ENCODE results near the gene TRPT1. TPM values are rescaled to one million over a fixed set of nuclear protein-coding genes. Genes with fewer than 3 reads are reported as not detected.

TRPT1 gene
- total and polyA plus RNA-seq, 9 of the 15 experiments (the other 6 are each of a cell fraction or from before 2014, with no cell fraction given) = 4.6 to 41.7 (median 23.1) TPM

- 90% methylated on average over 5 of the region's 5 CpGs for WGBS (ENCODE audit: insufficient coverage, low coverage, missing lambda C conversion rate)
- Histone ChIP-seq H3K9me3 (replicated peaks; ENCODE audit: control insufficient read depth, insufficient read depth, low read depth, low read length) (no peaks in the 10 kb centered on the region), H2AFZ (ENCODE audit: low read depth, low read length) (no peak overlapping the region), H3K36me3 (ENCODE audit: control insufficient read depth, insufficient read depth, low read length) (peaks cover 59% of the 10 kb centered on the region), H3K4me3 (no peak overlapping the region), H3K9me1 (ENCODE audit: control insufficient read depth, insufficient read depth, low read length) (no peaks in the 10 kb centered on the region), H3K4me1 (replicated peaks in 1 of 2; ENCODE audit: control insufficient read depth in 2 of 2, insufficient read depth in 2 of 2, low read length in 2 of 2) (peaks cover 31 to 66% of the 10 kb centered on the region in 2 experiments), H3K27ac (ENCODE audit: extremely low read depth, low read depth, low read length) (peak overlapping the region; percentile 33; the same call in 2 of the 3 replicates), H4K20me1 (replicated peaks; ENCODE audit: control insufficient read depth, insufficient read depth, low read length) (0 out of 2 replicates have a peak, but pooled peaks cover 3% of the 10 kb centered on the region), H3K9ac (ENCODE audit: insufficient read depth in 1 of 2, low read depth in 2 of 2, low read length in 2 of 2) (no peak overlapping the region; a peak in 1 of 4 replicates), H3K27me3 (ENCODE audit: control insufficient read depth in 2 of 2, insufficient read depth in 2 of 2, low read length in 2 of 2) (no peaks in the 10 kb centered on the region), H3K79me2 (ENCODE audit: control insufficient read depth, insufficient read depth, low read length) (peaks cover 52% of the 10 kb centered on the region), H3K4me2 (ENCODE audit: insufficient read depth, low read length) (no peak overlapping the region)
- CTCF ChIA-PET (ENCODE audit: low intra/inter-chr PET ratio) = no interaction called here
- DNase-seq (ENCODE audit: extremely low read depth in 1 of 4, low spot score in 3 of 4) (no peak), FAIRE-seq (no peak), ATAC-seq (no peak)
- in situ Hi-C loops (cut with MboI) (no loop called here), intact Hi-C loops (cut with micrococcal nuclease) (no loop called here)
- POLR2A ChIA-PET = interaction anchor here (0.8 to 1.6 kb wide), 6 partner anchors 8 to 29 kb away, joined by 3 to 9 read pairs (median 3); partner anchors contain the start of genes DNAJC4 and PPP1R14B
- no TSS peak for BruUV-seq (replicated peaks)
- TF ChIP-seq KAT8 (IDR thresholded peaks at IDR 0.05; ENCODE audit: low read depth) (no peak), ZEB2 (IDR thresholded peaks at IDR 0.05) (no peak), ZNF551 (CRISPR knock-in tag; IDR thresholded peaks at IDR 0.05) (no peak), PATZ1 (CRISPR knock-in tag; IDR thresholded peaks at IDR 0.05; ENCODE audit: borderline replicate concordance) (no peak), RBM15 (IDR thresholded peaks at IDR 0.05; ENCODE audit: insufficient read depth, low read length) (no peak), ZHX1 (conservative IDR thresholded peaks at IDR 0.05; ENCODE audit: low read length) (no peak), KLF16 (IDR thresholded peaks at IDR 0.05) (no peak), E2F3 (CRISPR knock-in tag; IDR thresholded peaks at IDR 0.05) (no peak), SUPT5H (IDR thresholded peaks at IDR 0.05) (no peak)
Measured at GRCh38 chr11:64238999-64239398, 13.0 kb upstream of the TRPT1 start.
